GM12878 (cell line): ENCODE data around the gene DENND1A. TPM values are rescaled to one million over a fixed set of nuclear protein-coding genes. Genes with fewer than 3 reads are reported as not detected.

Experiments
- ATAC-seq: fragments of 200-7000 bp; cut with Tn5 transposase; 3 replicates; pipeline ENCODE4 v1.9.1; 2020; ENCODE audit warnings: mild to moderate bottlenecking, moderate library complexity
- BruUV-seq: library from RNA; stranded (reverse); fragments of 400-500 nt; replicated peaks from 2 replicates; lab custom pipeline; 2021; lab: Mats Ljungman, UMichigan
- CTCF ChIA-PET: fragments of 300-600 bp; sonication (Branson Sonifier 250); formaldehyde crosslinking; extraction: SDS; loops from one replicate; lab custom pipeline; 2021; ENCODE audit warnings: inconsistent platforms; lab: Yijun Ruan, JAX
- POLR2A ChIA-PET: fragments of 350-600 bp; formaldehyde crosslinking; extraction: SDS; loops from one replicate; lab custom pipeline; 2021; ENCODE audit warnings: inconsistent platforms; lab: Charles Lee
- RAD21 ChIA-PET: fragments of 300-600 bp; sonication (Branson Sonifier 250); formaldehyde crosslinking; loops from one replicate; lab custom pipeline; 2023; ENCODE audit warnings: antibody characterized with exemption; ENCODE audit not compliant: unreplicated experiment; lab: Charles Lee
- SMC1A ChIA-PET: fragments of 300-600 bp; sonication (Branson Sonifier 250); formaldehyde crosslinking; loops from one replicate; lab custom pipeline; 2023; ENCODE audit not compliant: unreplicated experiment, uncharacterized antibody; lab: Charles Lee
- DNase-seq: peaks from one replicate; pipeline ENCODE4 v3.0.0-alpha.2; 2011; ENCODE audit warnings: low read depth, low spot score
- FAIRE-seq: peaks from 3 replicates; lab custom pipeline; 2011; peaks lifted over from hg19 to GRCh38; lab: Jason Lieb, UNC
- H2AFZ ChIP-seq: 2 replicates; pipeline ENCODE4 v1.6.0; 2011; ENCODE audit warnings: low read depth, low read length, control low read depth; ENCODE audit not compliant: control insufficient read depth
- H3K27ac ChIP-seq: 2 replicates; pipeline ENCODE4 v1.5.1; 2011; ENCODE audit warnings: control low read depth; ENCODE audit not compliant: control insufficient read depth, insufficient read depth
- H3K27me3 ChIP-seq, 2 experiments: replicated peaks in 1 of 2; 2 replicates each; pipeline versions ENCODE4 v1.6.0 to v1.6.1; 2011; ENCODE audit warnings: low read length in 1 of 2; ENCODE audit not compliant: control insufficient read depth in 2 of 2, insufficient read depth in 2 of 2
- H3K36me3 ChIP-seq, 2 experiments: 2 replicates each; pipeline ENCODE4 v1.5.1; 2011; ENCODE audit warnings: low read length in 1 of 2; ENCODE audit not compliant: control insufficient read depth in 2 of 2, insufficient read depth in 2 of 2
- H3K4me1 ChIP-seq: 2 replicates; pipeline ENCODE4 v1.6.1; 2011; ENCODE audit warnings: mild to moderate bottlenecking, low read length, moderate library complexity, mixed read lengths; ENCODE audit not compliant: control insufficient read depth, insufficient read depth
- H3K4me2 ChIP-seq: 2 replicates; pipeline ENCODE4 v1.6.0; 2011; ENCODE audit warnings: control low read depth; ENCODE audit not compliant: control insufficient read depth, insufficient read depth
- H3K4me3 ChIP-seq: fragments of 200-600 bp; sonication (generic); 2 replicates; pipeline ENCODE4 v1.5.1; 2016
- H3K79me2 ChIP-seq: 2 replicates; pipeline ENCODE4 v1.6.0; 2011; ENCODE audit warnings: low read length; ENCODE audit not compliant: control insufficient read depth, insufficient read depth
- H3K9ac ChIP-seq: 2 replicates; pipeline ENCODE4 v1.8.0; 2011; ENCODE audit warnings: low read length, control low read depth, mixed read lengths; ENCODE audit not compliant: control insufficient read depth, insufficient read depth
- H3K9me3 ChIP-seq: replicated peaks from 3 replicates; pipeline ENCODE4 v1.5.1; 2011; ENCODE audit warnings: mild to moderate bottlenecking, low read length; ENCODE audit not compliant: control insufficient read depth, insufficient read depth
- H4K20me1 ChIP-seq: 2 replicates; pipeline ENCODE4 v1.6.0; 2011; ENCODE audit not compliant: control insufficient read depth, insufficient read depth
- CBX5 ChIP-seq: sonication (generic); IDR thresholded peaks from 2 replicates; pipeline ENCODE4 v1.6.1; 2016; ENCODE audit warnings: low read depth, moderate library complexity, mild to moderate bottlenecking, inconsistent platforms
- CREB1 ChIP-seq: IDR thresholded peaks from 2 replicates; pipeline ENCODE4 v1.6.1; 2012; ENCODE audit warnings: low read depth, mild to moderate bottlenecking, inconsistent platforms
- FOS ChIP-seq: IDR thresholded peaks from 3 replicates; pipeline ENCODE4 v1.6.1; 2011; ENCODE audit warnings: borderline replicate concordance; ENCODE audit not compliant: insufficient read length; ENCODE audit errors: extremely low read depth
- SMAD5 ChIP-seq: IDR thresholded peaks from 2 replicates; pipeline ENCODE4 v1.6.1; 2016; ENCODE audit warnings: antibody characterized with exemption, low read depth
- TAF1 ChIP-seq: IDR thresholded peaks from 2 replicates; pipeline ENCODE4 v1.6.1; 2011; ENCODE audit warnings: mild to moderate bottlenecking, low read depth, low read length, borderline replicate concordance
- TCF7 ChIP-seq: IDR thresholded peaks from 2 replicates; pipeline ENCODE4 v1.6.1; 2014; ENCODE audit warnings: antibody characterized with exemption, borderline replicate concordance
- ZNF207 ChIP-seq: fragments of 450-650 bp; IDR thresholded peaks from 2 replicates; pipeline ENCODE4 v1.6.1; 2014; ENCODE audit warnings: antibody characterized with exemption, mild to moderate bottlenecking, borderline replicate concordance
- ZZZ3 ChIP-seq: IDR thresholded peaks from 2 replicates; pipeline ENCODE4 v1.6.1; 2011; ENCODE audit warnings: low read depth; ENCODE audit not compliant: control insufficient read depth, insufficient read length
- WGBS: methylation state at CpG from one replicate; pipeline ENCODE4 v1.1.6; 2016; ENCODE audit warnings: low lambda C conversion rate; ENCODE audit not compliant: insufficient replicate concordance, insufficient coverage; ENCODE audit errors: missing lambda C conversion rate; 5-methylcytosine and 5-hydroxymethylcytosine counted together
- in situ Hi-C: fragments of 300-500 bp; cut with MboI; formaldehyde crosslinking; loops from 9 replicates; pipeline ENCODE4 v1.14.3; 2018; ENCODE audit warnings: mixed read lengths
- intact Hi-C: fragments of 100-400 bp; cut with micrococcal nuclease; formaldehyde crosslinking; loops from one replicate; pipeline ENCODE4 v1.14.2; 2022; ENCODE audit not compliant: unreplicated experiment
- polyA plus RNA-seq, 11 experiments: library from polyadenylated mRNA; depleted of rRNA in 4 of 11; unstranded in 6 of 11; stranded (reverse) in 5 of 11; fragments of >200 nt; fragmentation: Nextera tagmentation in 4 of 11; fragmentation: Illumina TruSeq in 1 of 11; extraction: Ambion mirVana in 4 of 11; extraction: Trizol in 1 of 11; gene quantifications; 1 replicate in 1 of 11; 2 replicates in 10 of 11; pipeline versions ENCODE4 v1.2.1 to v1.2.3, GENCODE V29; 2011 to 2016; ENCODE audit warnings: inconsistent platforms in 2 of 11, missing spikeins in 2 of 11, low read depth in 1 of 11
- total RNA-seq, 4 experiments: library from RNA; depleted of rRNA in 3 of 4; stranded (reverse); fragments of >200 nt in 3 of 4; fragmentation: Illumina TruSeq in 1 of 4; extraction: Trizol in 1 of 4; gene quantifications; 2 replicates each; pipeline versions ENCODE4 v1.2.1 to v1.2.3, GENCODE V29; 2013 to 2021
- TF ChIP-seq, protein P1 (sequence below): fragments of 150-350 bp; IDR thresholded peaks from 2 replicates; pipeline ENCODE4 v1.6.1; 2014; ENCODE audit warnings: mild to moderate bottlenecking, low read depth, low read length
- TF ChIP-seq, protein P2 (sequence below): fragments of 450-650 bp; IDR thresholded peaks from 2 replicates; pipeline ENCODE4 v1.6.1; 2016; ENCODE audit warnings: mild to moderate bottlenecking
- TF ChIP-seq, protein P3 (sequence below): IDR thresholded peaks from 2 replicates; pipeline ENCODE4 v1.6.1; 2011; ENCODE audit warnings: mild to moderate bottlenecking, low read depth, low read length, moderate library complexity; ENCODE audit not compliant: insufficient replicate concordance
- TF ChIP-seq, protein P4 (sequence below): fragments of 450-650 bp; IDR thresholded peaks from 2 replicates; pipeline ENCODE4 v1.6.1; 2017; ENCODE audit warnings: mild to moderate bottlenecking

The DENND1A gene
- total and polyA plus RNA-seq, 10 of the 15 experiments (the other 5 are each of a cell fraction or from before 2014, with no cell fraction given), result 14.1 to 48.6 (median 35.2) TPM

GRCh38 chr9:123552530-123552929 lies 377.4 kb downstream of the DENND1A start:
- Histone ChIP-seq H3K79me2 (no peaks in the 10 kb centered on the region), H3K9ac (no peak overlapping the region)
- no peak for DNase-seq
- SMC1A ChIA-PET, result no interaction called here
- TF ChIP-seq TCF7 (no peak), ZNF207 (no peak), ZZZ3 (no peak), CBX5 (no peak), TAF1 (no peak), CREB1 (no peak), FOS (no peak), SMAD5 (no peak)
- TF ChIP-seq, protein P1, sequence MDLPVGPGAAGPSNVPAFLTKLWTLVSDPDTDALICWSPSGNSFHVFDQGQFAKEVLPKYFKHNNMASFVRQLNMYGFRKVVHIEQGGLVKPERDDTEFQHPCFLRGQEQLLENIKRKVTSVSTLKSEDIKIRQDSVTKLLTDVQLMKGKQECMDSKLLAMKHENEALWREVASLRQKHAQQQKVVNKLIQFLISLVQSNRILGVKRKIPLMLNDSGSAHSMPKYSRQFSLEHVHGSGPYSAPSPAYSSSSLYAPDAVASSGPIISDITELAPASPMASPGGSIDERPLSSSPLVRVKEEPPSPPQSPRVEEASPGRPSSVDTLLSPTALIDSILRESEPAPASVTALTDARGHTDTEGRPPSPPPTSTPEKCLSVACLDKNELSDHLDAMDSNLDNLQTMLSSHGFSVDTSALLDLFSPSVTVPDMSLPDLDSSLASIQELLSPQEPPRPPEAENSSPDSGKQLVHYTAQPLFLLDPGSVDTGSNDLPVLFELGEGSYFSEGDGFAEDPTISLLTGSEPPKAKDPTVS, result no peak
- TF ChIP-seq, protein P2, sequence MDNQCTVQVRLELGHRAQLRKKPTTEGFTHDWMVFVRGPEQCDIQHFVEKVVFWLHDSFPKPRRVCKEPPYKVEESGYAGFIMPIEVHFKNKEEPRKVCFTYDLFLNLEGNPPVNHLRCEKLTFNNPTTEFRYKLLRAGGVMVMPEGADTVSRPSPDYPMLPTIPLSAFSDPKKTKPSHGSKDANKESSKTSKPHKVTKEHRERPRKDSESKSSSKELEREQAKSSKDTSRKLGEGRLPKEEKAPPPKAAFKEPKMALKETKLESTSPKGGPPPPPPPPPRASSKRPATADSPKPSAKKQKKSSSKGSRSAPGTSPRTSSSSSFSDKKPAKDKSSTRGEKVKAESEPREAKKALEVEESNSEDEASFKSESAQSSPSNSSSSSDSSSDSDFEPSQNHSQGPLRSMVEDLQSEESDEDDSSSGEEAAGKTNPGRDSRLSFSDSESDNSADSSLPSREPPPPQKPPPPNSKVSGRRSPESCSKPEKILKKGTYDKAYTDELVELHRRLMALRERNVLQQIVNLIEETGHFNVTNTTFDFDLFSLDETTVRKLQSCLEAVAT, result no peak
- TF ChIP-seq, protein P3, sequence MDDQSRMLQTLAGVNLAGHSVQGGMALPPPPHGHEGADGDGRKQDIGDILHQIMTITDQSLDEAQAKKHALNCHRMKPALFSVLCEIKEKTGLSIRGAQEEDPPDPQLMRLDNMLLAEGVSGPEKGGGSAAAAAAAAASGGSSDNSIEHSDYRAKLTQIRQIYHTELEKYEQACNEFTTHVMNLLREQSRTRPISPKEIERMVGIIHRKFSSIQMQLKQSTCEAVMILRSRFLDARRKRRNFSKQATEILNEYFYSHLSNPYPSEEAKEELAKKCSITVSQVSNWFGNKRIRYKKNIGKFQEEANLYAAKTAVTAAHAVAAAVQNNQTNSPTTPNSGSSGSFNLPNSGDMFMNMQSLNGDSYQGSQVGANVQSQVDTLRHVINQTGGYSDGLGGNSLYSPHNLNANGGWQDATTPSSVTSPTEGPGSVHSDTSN, result no peak
- TF ChIP-seq, protein P4, sequence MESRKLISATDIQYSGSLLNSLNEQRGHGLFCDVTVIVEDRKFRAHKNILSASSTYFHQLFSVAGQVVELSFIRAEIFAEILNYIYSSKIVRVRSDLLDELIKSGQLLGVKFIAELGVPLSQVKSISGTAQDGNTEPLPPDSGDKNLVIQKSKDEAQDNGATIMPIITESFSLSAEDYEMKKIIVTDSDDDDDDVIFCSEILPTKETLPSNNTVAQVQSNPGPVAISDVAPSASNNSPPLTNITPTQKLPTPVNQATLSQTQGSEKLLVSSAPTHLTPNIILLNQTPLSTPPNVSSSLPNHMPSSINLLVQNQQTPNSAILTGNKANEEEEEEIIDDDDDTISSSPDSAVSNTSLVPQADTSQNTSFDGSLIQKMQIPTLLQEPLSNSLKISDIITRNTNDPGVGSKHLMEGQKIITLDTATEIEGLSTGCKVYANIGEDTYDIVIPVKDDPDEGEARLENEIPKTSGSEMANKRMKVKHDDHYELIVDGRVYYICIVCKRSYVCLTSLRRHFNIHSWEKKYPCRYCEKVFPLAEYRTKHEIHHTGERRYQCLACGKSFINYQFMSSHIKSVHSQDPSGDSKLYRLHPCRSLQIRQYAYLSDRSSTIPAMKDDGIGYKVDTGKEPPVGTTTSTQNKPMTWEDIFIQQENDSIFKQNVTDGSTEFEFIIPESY, result no peak
- TF ChIP-seq, all 136 proteins: peak for 0
- in situ Hi-C loops (no loop called here), intact Hi-C loops (no loop called here)
- no peaks in the 10 kb centered on the region for H4K20me1 ChIP-seq
- H3K36me3 ChIP-seq, result peaks cover 6% of the 10 kb centered on the region in 2 experiments
- POLR2A ChIA-PET, result no interaction called here
- H3K4me2 ChIP-seq, result no peak overlapping the region
- no peak overlapping the region for H3K4me3 ChIP-seq
- RAD21 ChIA-PET, result interaction anchor here (0.7 to 0.9 kb wide), 2 partner anchors 11 to 14 kb away, joined by 3 read pairs; no protein-coding TSS in a partner anchor
- H3K4me1 ChIP-seq, result no peaks in the 10 kb centered on the region
- no TSS peak for BruUV-seq
- 100% methylated on average over 5 of the region's 5 CpGs for WGBS
- H3K9me3 ChIP-seq, result no peaks in the 10 kb centered on the region
- CTCF ChIA-PET, result no interaction called here
- ATAC-seq (no peak), FAIRE-seq (no peak)
- H3K27me3 ChIP-seq, result no peaks in the 10 kb centered on the region
- H2AFZ ChIP-seq, result no peak overlapping the region
- no peak overlapping the region for H3K27ac ChIP-seq
